Esophagus (tissue), 2 donors: ENCODE results near the gene ZNF136. TPM values are rescaled to one million over a fixed set of nuclear protein-coding genes. Genes with fewer than 3 reads are reported as not detected.

Experiments
- H3K27ac ChIP-seq, 2 donors: one replicate each; pipeline ENCODE4 v1.5.1; 2013; ENCODE audit warnings: low read depth in 2 of 2, mild to moderate bottlenecking in 2 of 2, inconsistent platforms in 1 of 2, low read length in 1 of 2, moderate library complexity in 1 of 2
- H3K27me3 ChIP-seq, 2 donors: one replicate each; pipeline ENCODE4 v1.6.1; 2013; ENCODE audit warnings: low read length in 2 of 2, control low read depth in 1 of 2, mild to moderate bottlenecking in 1 of 2; ENCODE audit not compliant: insufficient read depth in 2 of 2, control insufficient read depth in 1 of 2
- H3K36me3 ChIP-seq, 2 donors: one replicate each; pipeline ENCODE4 v1.6.1; 2013; ENCODE audit warnings: low read length in 1 of 2; ENCODE audit not compliant: control insufficient read depth in 2 of 2, insufficient read depth in 2 of 2
- H3K4me1 ChIP-seq, 2 donors: one replicate each; pipeline ENCODE4 v1.6.1; 2013; ENCODE audit warnings: low read length in 1 of 2; ENCODE audit not compliant: control insufficient read depth in 2 of 2, insufficient read depth in 2 of 2
- H3K4me3 ChIP-seq, 2 donors: one replicate each; pipeline ENCODE4 v1.5.1; 2013; ENCODE audit warnings: low read length in 2 of 2, mild to moderate bottlenecking in 2 of 2, low read depth in 1 of 2, moderate library complexity in 1 of 2
- H3K9me3 ChIP-seq, 2 donors: one replicate each; pipeline ENCODE4 v1.6.1; 2013; ENCODE audit warnings: mild to moderate bottlenecking in 2 of 2, low read depth in 1 of 2, low read length in 1 of 2, moderate library complexity in 1 of 2; ENCODE audit not compliant: control insufficient read depth in 2 of 2, insufficient read depth in 1 of 2
- WGBS, 2 donors: extraction: QIAGEN DNeasy Blood & Tissue Kit; methylation state at CpG; one replicate each; pipeline ENCODE4 v1.1.7; 2013; 5-methylcytosine and 5-hydroxymethylcytosine counted together
- polyA plus RNA-seq, 2 donors: library from polyadenylated mRNA; stranded (reverse); fragments of 200-250 nt; gene quantifications; one replicate each; pipeline ENCODE4 v1.2.3, GENCODE V29; 2013
- donor health status: healthy with polysubstance abuse.
- donor health status: Bipolar disorder and iron deficiency.

Gene ZNF136
- polyA plus RNA-seq, 2 donors: 1.7 to 1.8 TPM

DNA sequence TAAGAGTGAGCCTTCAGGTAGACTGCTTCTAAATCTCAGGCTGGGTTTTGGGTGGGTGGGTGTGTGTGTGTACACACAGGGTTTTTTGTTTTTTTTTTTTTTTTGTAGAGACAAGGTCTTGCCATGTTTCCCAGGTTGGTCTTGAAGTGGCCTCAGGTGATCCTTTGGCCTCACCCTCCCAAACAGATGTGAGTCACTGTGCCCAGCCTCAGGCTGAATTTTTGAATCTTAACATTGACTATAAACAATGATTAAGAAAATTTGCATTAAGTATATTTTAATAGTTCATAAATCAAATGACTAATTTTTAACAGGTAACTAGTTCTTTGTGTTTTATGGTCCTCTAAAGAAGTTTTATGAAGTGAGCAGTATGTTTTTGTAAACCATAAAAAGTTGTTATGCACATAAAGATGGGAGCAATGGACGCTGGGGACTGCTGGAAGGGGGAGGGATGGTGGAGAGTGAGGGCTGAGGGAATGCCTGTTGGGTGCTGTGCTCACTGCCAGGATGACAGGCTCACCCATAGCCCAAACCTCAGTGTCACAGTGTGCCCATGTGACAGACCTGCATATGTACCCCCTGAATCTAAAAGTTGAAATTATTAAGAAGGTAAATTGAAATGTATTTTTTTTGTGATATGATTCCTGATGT is 60.2 kb downstream of the ZNF136 start:
- no peak overlapping the region for H3K27ac ChIP-seq
- H3K4me3 ChIP-seq: no peak overlapping the region

DNA sequence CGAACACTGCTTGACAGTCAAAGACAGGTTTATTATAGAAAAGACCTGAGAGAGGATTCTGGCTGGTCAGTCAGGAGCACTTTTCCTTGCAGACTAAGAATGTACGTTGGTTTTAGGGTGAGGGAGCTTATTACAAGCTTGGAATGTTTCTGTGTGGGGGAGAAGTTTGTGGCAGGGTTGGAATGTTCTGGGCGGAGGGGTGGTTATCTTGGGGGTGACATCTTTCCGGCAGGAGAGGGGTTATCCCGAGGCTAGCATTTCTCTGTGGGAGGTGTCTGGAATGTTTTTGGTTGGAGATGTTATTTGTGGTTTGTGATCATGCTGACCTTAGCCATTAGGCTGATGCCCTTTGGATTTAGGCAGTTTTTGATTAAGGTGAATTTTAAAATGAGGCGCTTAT is 61.8 kb downstream of the ZNF136 start:
- H3K27ac ChIP-seq: no peak overlapping the region
- H3K36me3 ChIP-seq: no peaks in the 10 kb centered on the region
- H3K4me3 ChIP-seq: no peak overlapping the region
- WGBS, 2 donors: 93 to 97% methylated on average over 6 of the region's 6 CpGs
- no peaks in the 10 kb centered on the region for H3K27me3 ChIP-seq
- H3K9me3 ChIP-seq: peaks cover 0 to 10% of the 10 kb centered on the region in 2 donors
- no peaks in the 10 kb centered on the region for H3K4me1 ChIP-seq

More for the DNA sequence above, 60.2 kb downstream of the ZNF136 start:
- Histone ChIP-seq H3K27me3 (no peaks in the 10 kb centered on the region), H3K36me3 (no peaks in the 10 kb centered on the region), H3K4me1 (no peaks in the 10 kb centered on the region), H3K9me3 (peaks cover 0 to 12% of the 10 kb centered on the region in 2 donors)
- 81 to 91% methylated on average over 1 of the region's 1 CpG for WGBS, 2 donors

DNA sequence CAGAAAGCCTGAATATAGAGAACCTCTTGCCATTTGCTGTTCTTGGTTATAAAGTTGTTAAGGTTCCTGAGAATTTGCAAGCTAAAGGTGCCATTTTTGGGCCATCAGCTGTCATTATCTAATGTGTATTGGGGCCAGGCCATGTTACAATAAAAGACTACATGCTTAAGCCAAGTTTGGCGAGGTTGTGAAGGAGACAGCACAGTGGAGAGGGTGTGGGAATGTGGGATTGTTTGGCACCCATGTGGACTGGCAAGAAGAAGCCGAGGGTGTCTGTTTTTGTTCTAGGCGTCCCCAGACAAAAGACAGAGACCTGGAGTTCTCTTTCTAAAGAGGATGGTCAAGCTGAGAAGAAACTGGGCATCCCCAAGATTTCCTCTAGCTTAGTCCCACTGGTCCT is 67.1 kb downstream of the ZNF136 start:
- no peak overlapping the region for H3K27ac ChIP-seq

DNA sequence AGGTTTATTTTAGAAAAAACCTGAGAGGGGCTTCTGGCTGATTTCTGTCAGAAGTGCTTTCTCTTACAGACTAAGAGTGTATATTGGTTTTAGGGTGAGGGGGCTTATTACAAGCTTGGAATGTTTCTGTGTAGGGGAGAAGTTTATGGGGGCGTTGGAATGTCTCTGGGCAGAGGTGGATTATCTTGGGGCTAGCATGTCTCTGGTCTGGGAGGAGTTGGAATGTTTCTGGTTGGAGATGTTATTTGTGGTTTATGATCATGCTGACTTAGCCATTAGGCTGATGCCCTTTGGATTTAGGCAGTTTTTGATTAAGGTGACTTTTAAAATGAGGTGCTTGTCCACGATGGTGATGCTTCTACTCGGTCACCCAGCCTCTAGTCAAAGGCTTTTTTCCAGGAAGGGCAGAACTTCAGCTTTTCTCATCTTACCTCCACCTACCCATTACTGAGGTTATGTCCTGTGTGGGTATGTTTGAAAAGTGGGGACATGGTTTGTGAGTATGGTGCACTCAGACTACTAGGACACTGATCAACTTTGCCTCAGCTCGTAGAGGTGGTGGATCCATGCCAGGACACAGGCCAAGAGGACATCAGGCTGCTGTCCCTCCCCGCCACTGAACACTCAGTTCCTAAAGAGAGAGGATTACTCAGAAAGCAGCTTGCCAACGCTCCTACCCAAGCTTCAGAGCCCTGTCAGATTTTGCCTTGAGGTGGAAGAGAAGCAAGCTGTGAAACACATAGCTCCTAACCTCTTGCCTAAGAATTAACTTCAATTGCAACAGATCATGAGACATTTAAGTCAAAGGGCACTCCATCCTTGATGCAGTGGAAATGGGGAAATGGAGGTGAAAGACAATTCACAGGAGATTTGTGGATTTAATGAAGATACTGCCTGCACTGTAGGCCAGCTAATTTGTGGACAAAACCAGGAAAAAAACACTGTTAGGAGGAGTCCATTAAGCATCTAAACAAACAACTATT is 68.1 kb downstream of the ZNF136 start:
- Histone ChIP-seq H3K9me3 (peaks cover 0 to 3% of the 10 kb centered on the region in 2 donors), H3K27ac (no peak overlapping the region), H3K4me3 (no peak overlapping the region), H3K36me3 (peaks cover 0 to 5% of the 10 kb centered on the region in 2 donors), H3K27me3 (no peaks in the 10 kb centered on the region), H3K4me1 (no peaks in the 10 kb centered on the region)
- 87 to 90% methylated on average over 6 of the region's 6 CpGs for WGBS, 2 donors

More for the DNA sequence above, 67.1 kb downstream of the ZNF136 start:
- Histone ChIP-seq H3K27me3 (no peaks in the 10 kb centered on the region), H3K9me3 (peaks cover 0 to 3% of the 10 kb centered on the region in 2 donors), H3K4me1 (no peaks in the 10 kb centered on the region), H3K4me3 (no peak overlapping the region), H3K36me3 (peaks cover 0 to 5% of the 10 kb centered on the region in 2 donors)
- WGBS, 2 donors: 94 to 95% methylated on average over 3 of the region's 3 CpGs

DNA sequence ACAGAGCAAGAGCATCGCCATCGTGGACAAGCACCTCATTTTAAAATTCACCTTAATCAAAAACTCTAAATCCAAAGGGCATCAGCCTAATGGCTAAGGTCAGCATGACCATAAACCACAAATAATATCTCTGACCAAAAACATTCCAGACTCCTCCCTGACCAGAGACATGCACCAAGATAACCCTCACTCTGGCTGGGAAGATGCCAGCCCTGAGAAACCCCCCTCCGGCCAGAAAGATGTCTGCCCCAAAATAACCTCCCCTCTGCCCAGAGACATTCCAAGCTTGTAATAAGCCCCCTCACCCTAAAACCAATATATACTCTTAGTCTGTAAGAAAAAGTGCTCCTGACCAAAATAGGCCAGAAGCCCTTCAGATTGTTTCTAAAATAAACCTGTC is 70.1 kb downstream of the ZNF136 start:
- peaks cover 0 to 9% of the 10 kb centered on the region in 2 donors for H3K36me3 ChIP-seq
- 89 to 96% methylated on average over 3 of the region's 3 CpGs for WGBS, 2 donors
- no peak overlapping the region for H3K27ac ChIP-seq
- H3K4me1 ChIP-seq: no peaks in the 10 kb centered on the region
- H3K4me3 ChIP-seq: no peak overlapping the region
- no peaks in the 10 kb centered on the region for H3K27me3 ChIP-seq
- peaks cover 5 to 9% of the 10 kb centered on the region in 2 donors for H3K9me3 ChIP-seq

DNA sequence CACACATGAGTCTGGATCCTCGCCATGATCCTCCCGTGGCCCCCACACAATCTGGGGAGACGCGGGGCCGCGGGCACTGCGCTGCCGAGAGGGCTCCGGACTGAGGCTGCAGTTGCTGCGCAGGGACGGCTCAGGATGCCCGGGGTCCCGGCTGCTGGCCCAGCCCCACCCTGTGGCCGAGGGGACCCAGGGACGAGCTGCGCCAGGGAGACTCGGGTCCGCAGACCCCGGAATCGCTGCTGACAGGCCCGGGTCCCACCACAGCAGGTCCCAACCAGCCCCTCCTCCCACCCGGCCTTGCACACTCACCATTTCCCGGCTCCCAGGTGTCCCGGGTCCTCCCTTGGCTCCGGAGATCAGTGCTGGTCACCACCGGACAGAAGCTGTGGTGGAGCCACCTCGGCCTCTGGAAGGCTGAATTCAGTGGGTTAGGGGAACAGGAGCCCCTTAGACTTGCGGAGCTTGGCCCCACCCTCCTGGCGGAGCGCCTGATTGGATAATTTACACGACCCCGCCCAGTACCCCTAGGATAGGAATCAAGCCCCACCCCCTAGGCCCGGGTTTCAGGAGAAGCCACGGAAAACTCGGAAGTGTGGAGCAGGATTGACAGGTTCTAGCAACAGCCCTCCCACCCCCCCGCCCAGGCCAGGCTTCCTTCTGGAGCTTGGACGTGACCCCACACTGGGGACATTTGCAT is 74.4 kb downstream of the ZNF136 start:
- Histone ChIP-seq H3K27ac (no peak overlapping the region), H3K4me1 (no peaks in the 10 kb centered on the region), H3K27me3 (no peaks in the 10 kb centered on the region), H3K9me3 (peaks cover 5 to 6% of the 10 kb centered on the region in 2 donors), H3K4me3 (no peak overlapping the region), H3K36me3 (peaks cover 0 to 4% of the 10 kb centered on the region in 2 donors)
- 96 to 97% methylated on average over 37 of the region's 37 CpGs for WGBS, 2 donors

Other genes starting within 250 kb of the ZNF136 start
- 10 to 100 TPM in 1 of 2 donors, 1 to 10 TPM in 1; 6.4 to 16.9 TPM for gene ZNF700, start 238.0 kb upstream of the ZNF136 start, polyA plus RNA-seq
- 1 to 10 TPM; 1.1 to 2.7 TPM for gene ZNF763, start 198.1 kb upstream of the ZNF136 start, polyA plus RNA-seq
- 1 to 10 TPM; 5.0 to 7.3 TPM for gene ZNF433, start 127.4 kb upstream of the ZNF136 start, polyA plus RNA-seq
- gene ZNF878, start 110.1 kb upstream of the ZNF136 start, polyA plus RNA-seq: under 1 TPM; 0.18 to 0.24 TPM
- gene ZNF844, start 98.4 kb upstream of the ZNF136 start, polyA plus RNA-seq: 1 to 10 TPM; 2.0 to 3.2 TPM
- 1 to 10 TPM; 1.8 to 3.6 TPM for gene ZNF20, start 22.7 kb upstream of the ZNF136 start, polyA plus RNA-seq
- under 1 TPM; 0.47 to 0.75 TPM for gene ZNF625, start 6.4 kb upstream of the ZNF136 start, polyA plus RNA-seq
- gene ZNF44, start 131.8 kb downstream of the ZNF136 start, polyA plus RNA-seq: 1 to 10 TPM; 5.7 TPM
- 1 to 10 TPM; 1.5 to 1.7 TPM for gene ZNF563, start 170.5 kb downstream of the ZNF136 start, polyA plus RNA-seq
- gene ZNF442, start 202.6 kb downstream of the ZNF136 start, polyA plus RNA-seq: under 1 TPM; 0.26 to 0.58 TPM
- gene ZNF799, start 238.2 kb downstream of the ZNF136 start, polyA plus RNA-seq: 1 to 10 TPM; 1.5 to 3.3 TPM